Hepatocyte (in vitro differentiated cells): Measurements from ENCODE around the gene PRSS56. TPM values are rescaled to one million over a fixed set of nuclear protein-coding genes. Genes with fewer than 3 reads are reported as not detected.

ENCODE experiments used
- DNase-seq: peaks from one replicate; pipeline ENCODE4 v3.0.0-alpha.2; 2016; ENCODE audit warnings: low spot score
- H2AFZ ChIP-seq: fragments of 200-600 bp; sonication (generic); 2 replicates; pipeline ENCODE4 v1.6.0; 2016; ENCODE audit warnings: antibody characterized with exemption, mild to moderate bottlenecking
- H3K27ac ChIP-seq: fragments of 200-600 bp; sonication (generic); 2 replicates; pipeline ENCODE4 v1.5.1; 2016; ENCODE audit warnings: mild to moderate bottlenecking
- H3K27me3 ChIP-seq: fragments of 200-600 bp; sonication (generic); 2 replicates; pipeline ENCODE4 v1.6.1; 2016
- H3K36me3 ChIP-seq: fragments of 200-600 bp; sonication (generic); replicated peaks from 2 replicates; pipeline ENCODE4 v1.5.1; 2016; ENCODE audit warnings: low read depth; ENCODE audit not compliant: insufficient read depth
- H3K4me1 ChIP-seq: fragments of 200-600 bp; sonication (generic); 2 replicates; pipeline ENCODE4 v1.5.1; 2016; ENCODE audit warnings: mild to moderate bottlenecking, moderate library complexity; ENCODE audit not compliant: insufficient read depth
- H3K4me2 ChIP-seq: fragments of 200-600 bp; sonication (generic); 2 replicates; pipeline ENCODE4 v1.6.0; 2016
- H3K4me3 ChIP-seq: fragments of 200-600 bp; sonication (generic); 2 replicates; pipeline ENCODE4 v1.5.1; 2016; ENCODE audit warnings: mild to moderate bottlenecking
- H3K79me2 ChIP-seq: fragments of 200-600 bp; sonication (generic); 2 replicates; pipeline ENCODE4 v1.6.0; 2017; ENCODE audit warnings: mild to moderate bottlenecking
- H3K9me2 ChIP-seq: fragments of 200-600 bp; sonication (generic); replicated peaks from 2 replicates; pipeline ENCODE4 v1.6.0; 2017; ENCODE audit warnings: mild to moderate bottlenecking; ENCODE audit not compliant: insufficient read depth
- H3K9me3 ChIP-seq: fragments of 200-600 bp; sonication (generic); 2 replicates; pipeline ENCODE4 v1.5.1; 2016; ENCODE audit warnings: low read depth, mild to moderate bottlenecking
- H4K20me1 ChIP-seq: fragments of 200-600 bp; sonication (generic); 2 replicates; pipeline ENCODE4 v1.6.0; 2016; ENCODE audit warnings: mild to moderate bottlenecking; ENCODE audit not compliant: insufficient read depth, poor library complexity, severe bottlenecking
- CTCF ChIP-seq: fragments of 200-600 bp; sonication (generic); IDR thresholded peaks from 2 replicates; pipeline ENCODE4 v1.5.1; 2016; ENCODE audit warnings: antibody characterized with exemption, mild to moderate bottlenecking; ENCODE audit not compliant: poor library complexity
- EZH2 ChIP-seq: fragments of 200-600 bp; sonication (generic); IDR thresholded peaks from 2 replicates; pipeline ENCODE4 v1.6.1; 2016; ENCODE audit warnings: antibody characterized with exemption, mild to moderate bottlenecking, borderline replicate concordance
- EZH2phosphoT487 ChIP-seq: fragments of 200-600 bp; sonication (generic); IDR thresholded peaks from one replicate; pipeline ENCODE4 v1.6.1; 2018; ENCODE audit warnings: antibody characterized with exemption, mild to moderate bottlenecking, low read depth, moderate library complexity; ENCODE audit not compliant: unreplicated experiment, severe bottlenecking
- WGBS: methylation state at CpG from one replicate; pipeline ENCODE4 v1.1.6; 2016; ENCODE audit warnings: low lambda C conversion rate; ENCODE audit errors: missing lambda C conversion rate; 5-methylcytosine and 5-hydroxymethylcytosine counted together
- polyA plus RNA-seq: library from polyadenylated mRNA; unstranded; fragments of >200 nt; fragmentation: Nextera tagmentation; extraction: Ambion mirVana; gene quantifications from 2 replicates; pipeline ENCODE4 v1.2.1, GENCODE V29; 2016
- total RNA-seq: library from RNA; depleted of rRNA; stranded (reverse); fragments of >200 nt; gene quantifications from 2 replicates; pipeline ENCODE4 v1.2.3, GENCODE V29; 2014

The PRSS56 gene
- total and polyA plus RNA-seq, 2 experiments from 2014 or later, result not detected

GRCh38 chr2:232486558-232487384 lies 33.4 kb upstream of the PRSS56 start:
- H3K27ac ChIP-seq, result no peak overlapping the region
- no peak overlapping the region for H3K4me3 ChIP-seq
- peak overlapping the region; percentile 26 for H2AFZ ChIP-seq
- TF ChIP-seq EZH2 (no peak), EZH2phosphoT487 (no peak), CTCF (no peak)
- no peaks in the 10 kb centered on the region for H4K20me1 ChIP-seq
- peaks cover 68% of the 10 kb centered on the region for H3K27me3 ChIP-seq
- H3K36me3 ChIP-seq, result no peaks in the 10 kb centered on the region
- no peaks in the 10 kb centered on the region for H3K79me2 ChIP-seq
- DNase-seq, result no peak
- H3K4me1 ChIP-seq, result peaks cover 6% of the 10 kb centered on the region
- no peaks in the 10 kb centered on the region for H3K9me3 ChIP-seq
- H3K4me2 ChIP-seq, result peak overlapping the region; percentile 84
- WGBS, result 13% methylated on average over 54 of the region's 74 CpGs
- no peaks in the 10 kb centered on the region for H3K9me2 ChIP-seq

GRCh38 chr2:232487385-232488096 lies 32.6 kb upstream of the PRSS56 start, which contains the start of gene ECEL1:
Gene ECEL1 (minus strand): TSS chr2:232487834. CDS start chr2:232486653, 1,181 bp downstream.
- DNase-seq, result no peak
- no peaks in the 10 kb centered on the region for H3K36me3 ChIP-seq
- peak within 1 kb of the TSS; percentile 26 for H2AFZ ChIP-seq
- peak; percentile 38 for TF ChIP-seq EZH2phosphoT487
- no peak for TF ChIP-seq CTCF
- peak; percentile 70 for TF ChIP-seq EZH2
- peak within 1 kb of the TSS; percentile 26 for H3K4me3 ChIP-seq
- no peaks in the 10 kb centered on the region for H4K20me1 ChIP-seq
- H3K4me2 ChIP-seq, result peak within 1 kb of the TSS; percentile 84
- peaks cover 6% of the 10 kb centered on the region for H3K4me1 ChIP-seq
- H3K27ac ChIP-seq, result no peak within 1 kb of the TSS
- no peaks in the 10 kb centered on the region for H3K79me2 ChIP-seq
- peaks cover 68% of the 10 kb centered on the region for H3K27me3 ChIP-seq
- no peaks in the 10 kb centered on the region for H3K9me3 ChIP-seq
- no peaks in the 10 kb centered on the region for H3K9me2 ChIP-seq
- 4% methylated on average over 60 of the region's 102 CpGs for WGBS

- H3K27me3 ChIP-seq, result peaks cover 67% of the 10 kb centered on the region
- peak overlapping the region; percentile 84 for H3K4me2 ChIP-seq
- H3K4me3 ChIP-seq, result no peak overlapping the region
Observed at GRCh38 chr2:232488097-232488711, 32.0 kb upstream of the PRSS56 start.

More at GRCh38 chr2:232488097-232488711, 32.0 kb upstream of the PRSS56 start:
- Histone ChIP-seq H3K36me3 (no peaks in the 10 kb centered on the region), H3K27ac (no peak overlapping the region), H3K9me3 (no peaks in the 10 kb centered on the region), H3K4me1 (peaks cover 6% of the 10 kb centered on the region), H3K9me2 (no peaks in the 10 kb centered on the region), H2AFZ (no peak overlapping the region), H3K79me2 (no peaks in the 10 kb centered on the region), H4K20me1 (no peaks in the 10 kb centered on the region)
- peak; percentile 53 for TF ChIP-seq EZH2
- no peak for TF ChIP-seq EZH2phosphoT487
- no peak for TF ChIP-seq CTCF
- 29% methylated on average over 15 of the region's 16 CpGs for WGBS
- DNase-seq, result no peak
